ENCODE data around the gene CAND1.

The CAND1 gene

DNA sequence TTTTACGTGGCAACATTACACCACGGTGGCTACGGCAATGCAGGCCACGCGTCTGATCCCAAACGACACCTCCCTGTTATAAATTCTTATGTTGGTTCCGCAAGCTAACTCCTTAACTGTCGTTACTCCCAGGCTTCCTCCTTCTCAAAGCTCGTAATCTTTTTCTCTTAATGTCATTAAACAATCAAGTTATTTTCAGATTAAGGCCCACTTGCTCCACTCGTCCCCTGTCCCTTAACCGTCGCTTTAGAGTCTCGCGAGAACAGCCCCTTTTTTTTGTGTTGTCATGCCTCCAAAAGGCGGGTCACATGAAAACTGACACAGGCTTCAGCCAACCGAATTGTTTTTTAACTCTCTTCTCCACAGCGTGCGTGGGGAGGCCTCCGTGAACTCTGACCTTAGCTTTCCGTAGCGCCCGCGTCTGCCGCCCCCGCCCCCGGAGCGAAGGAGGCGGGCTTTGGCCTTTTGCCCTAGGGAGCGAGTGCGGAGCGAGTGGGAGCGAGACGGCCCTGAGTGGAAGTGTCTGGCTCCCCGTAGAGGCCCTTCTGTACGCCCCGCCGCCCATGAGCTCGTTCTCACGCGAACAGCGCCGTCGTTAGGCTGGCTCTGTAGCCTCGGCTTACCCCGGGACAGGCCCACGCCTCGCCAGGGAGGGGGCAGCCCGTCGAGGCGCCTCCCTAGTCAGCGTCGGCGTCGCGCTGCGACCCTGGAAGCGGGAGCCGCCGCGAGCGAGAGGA is at the start of gene CAND1:
CAND1 (plus strand) TSS at position 463 of the 737 bp plus-strand sequence. CDS start 360 bp downstream, outside the sequence.
- DNase-seq = peak; percentile 97

DNA sequence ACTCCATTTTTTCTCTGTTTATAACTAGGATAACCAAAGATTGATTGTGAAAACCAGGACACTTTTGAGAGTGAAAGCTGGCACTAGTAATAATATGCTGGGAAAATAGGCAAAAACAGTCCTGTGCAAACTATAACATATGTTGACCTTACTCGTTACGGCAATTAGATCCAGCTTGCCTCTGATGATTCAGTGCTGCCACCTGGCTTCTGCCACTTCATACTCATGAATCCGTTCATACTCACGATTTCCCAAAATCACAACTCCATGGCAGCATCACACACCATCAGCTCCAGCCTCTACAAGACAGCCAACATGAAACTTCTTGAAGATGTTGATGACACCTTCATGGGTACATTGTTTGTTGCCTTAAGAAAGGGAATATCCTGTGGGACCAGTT is 49.1 kb upstream of the CAND1 start:
- DNase-seq = no peak

DNA sequence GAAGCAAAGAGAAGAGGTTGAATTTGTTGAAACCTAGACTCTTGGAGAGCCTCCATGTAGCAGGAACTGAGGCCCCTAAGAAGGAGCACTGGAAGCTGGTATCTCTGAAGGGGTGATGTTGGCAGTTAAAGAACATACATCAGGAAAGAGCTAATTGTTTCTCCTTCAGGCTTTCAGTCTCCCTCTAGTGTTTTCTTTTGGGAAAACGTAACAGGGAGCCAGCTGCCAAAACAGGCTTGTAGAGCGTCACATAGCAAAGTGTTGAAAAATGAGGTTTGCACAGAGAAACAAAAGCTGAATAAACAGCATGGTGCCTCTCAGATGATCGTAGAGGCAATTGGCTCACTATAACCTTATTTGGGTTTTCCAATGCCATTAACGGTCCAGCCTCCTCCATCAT is 46.9 kb upstream of the CAND1 start:
- DNase-seq = no peak

DNA sequence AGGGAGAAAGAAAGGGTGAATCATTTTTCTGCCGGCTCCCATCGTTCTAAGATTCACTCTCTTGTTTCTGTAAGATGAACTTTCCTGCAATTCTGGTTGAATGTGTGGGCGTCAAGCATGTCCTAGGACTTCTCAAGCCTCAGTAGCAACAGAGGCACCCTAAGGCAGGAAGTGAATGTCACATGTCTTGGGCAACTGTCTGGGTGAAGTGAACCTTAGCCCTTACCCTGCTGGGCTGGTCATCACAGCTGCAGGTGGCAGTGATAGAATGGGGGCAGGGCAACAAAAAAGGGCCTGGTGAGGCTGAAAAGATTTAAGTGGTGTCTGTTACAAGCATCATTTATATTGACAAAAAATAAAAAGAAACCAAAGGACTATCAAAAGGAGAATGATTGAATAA is 45.9 kb upstream of the CAND1 start:
- no peak for DNase-seq

DNA sequence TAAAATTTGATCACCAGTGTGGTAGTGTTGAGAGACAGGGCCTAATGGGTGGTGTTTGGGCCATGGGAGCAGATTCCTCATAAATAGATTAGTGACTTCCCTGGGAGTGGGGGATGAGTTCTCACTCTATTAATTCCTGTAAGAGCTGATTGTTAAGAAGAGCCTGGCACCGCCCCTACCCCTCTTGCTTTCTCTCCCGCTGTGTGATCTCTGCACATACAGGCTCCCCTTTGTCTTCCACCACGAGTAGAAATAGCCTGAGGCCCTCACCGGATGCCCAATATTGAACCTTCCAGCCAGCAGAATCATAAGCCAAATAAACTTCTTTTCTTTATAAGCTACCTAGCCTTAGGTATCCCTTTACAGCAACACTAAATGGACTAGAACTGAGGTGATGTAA is 31.9 kb upstream of the CAND1 start:
- DNase-seq = no peak

DNA sequence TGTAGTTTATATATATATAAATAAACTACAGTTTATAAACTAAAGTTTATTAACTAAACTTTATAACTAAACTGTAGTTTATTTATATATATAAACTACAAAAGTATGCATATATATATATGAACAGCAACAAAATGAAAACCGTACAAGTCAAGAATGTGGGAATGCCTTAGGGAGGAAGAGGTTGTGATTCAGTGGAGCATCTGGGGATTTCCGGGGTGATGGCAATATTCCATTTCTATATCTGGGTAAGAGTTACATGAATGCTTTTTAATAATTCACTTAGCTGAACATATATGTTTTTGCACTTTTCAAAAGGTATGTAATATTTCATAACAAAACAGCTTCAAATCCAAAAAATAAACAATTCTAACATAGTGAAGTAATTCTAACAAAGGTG is 30.1 kb upstream of the CAND1 start:
- DNase-seq = no peak

DNA sequence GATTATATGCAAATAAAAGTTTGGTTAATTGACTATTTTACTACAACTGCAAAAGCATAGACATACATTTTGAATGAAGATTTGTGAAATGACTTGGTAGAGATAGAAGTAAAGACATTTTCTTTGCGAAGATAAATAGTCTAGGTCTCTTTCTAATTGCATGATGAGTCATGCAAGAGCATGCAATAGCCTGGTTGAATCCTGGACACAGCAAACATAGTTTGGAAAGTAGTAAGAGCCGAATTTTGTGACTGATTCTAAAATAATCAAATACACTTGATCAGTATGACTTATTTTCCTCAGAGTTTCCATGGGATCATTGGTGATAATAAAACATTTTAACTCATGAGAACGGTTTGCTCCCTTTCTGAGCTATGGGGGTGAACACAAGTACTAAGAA is 27.7 kb upstream of the CAND1 start:
- DNase-seq = no peak

DNA sequence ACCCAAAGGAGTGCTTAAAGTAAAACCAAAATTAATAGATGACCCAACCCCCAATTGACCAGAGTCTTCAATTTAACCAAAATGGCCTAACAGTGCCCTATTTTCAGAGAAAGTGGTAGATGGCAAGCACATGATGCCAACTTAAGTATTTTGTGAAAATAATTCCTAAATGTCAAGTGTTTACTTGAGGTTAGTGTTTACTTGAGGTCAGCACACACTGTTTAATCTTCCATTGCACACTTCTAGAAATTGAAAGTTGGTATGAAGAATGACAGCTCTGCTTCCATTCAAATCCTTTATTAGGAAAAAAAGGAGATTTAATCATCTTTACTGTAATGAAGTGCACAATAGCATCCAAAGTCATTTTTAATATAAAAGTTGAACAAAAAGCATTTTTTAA is 25.9 kb upstream of the CAND1 start:
- no peak for DNase-seq

DNA sequence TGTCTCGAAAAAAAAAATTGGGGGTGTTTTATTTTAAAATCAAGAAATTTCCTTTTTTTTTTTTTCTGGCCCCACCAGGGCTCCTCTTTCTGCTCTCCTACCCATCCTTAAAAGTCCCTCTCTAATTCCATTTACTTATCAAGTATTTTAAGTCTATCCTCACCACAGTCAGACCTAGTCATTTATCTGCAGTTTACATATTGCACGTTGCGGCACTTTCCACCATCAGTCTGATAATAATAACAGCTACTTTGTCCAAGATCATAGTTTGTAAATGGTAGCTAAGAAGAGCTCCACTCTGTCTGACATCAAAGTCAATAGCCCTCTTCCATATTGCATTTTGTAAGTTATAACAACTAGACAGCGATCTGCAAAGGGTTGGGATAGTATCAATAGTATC is 23.6 kb upstream of the CAND1 start:
- DNase-seq = no peak

DNA sequence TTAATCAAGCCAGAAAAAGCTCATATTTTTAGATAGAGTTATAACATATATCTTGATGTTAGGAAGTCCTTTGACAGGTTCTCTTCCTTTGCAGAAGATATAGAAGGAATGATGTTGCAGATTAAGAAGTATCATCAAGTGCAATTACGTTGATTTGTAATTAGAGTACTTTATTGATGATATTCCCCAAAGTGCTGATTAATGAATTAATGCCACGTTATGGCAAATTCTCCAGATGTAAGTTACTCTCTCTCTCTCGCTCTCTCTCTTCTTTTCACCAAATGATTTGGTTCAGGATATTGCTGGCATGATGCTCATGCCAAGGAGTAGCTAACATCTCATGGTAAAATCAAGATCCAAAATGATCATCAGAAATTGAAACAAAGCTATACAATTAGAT is 18.1 kb upstream of the CAND1 start:
- no peak for DNase-seq

DNA sequence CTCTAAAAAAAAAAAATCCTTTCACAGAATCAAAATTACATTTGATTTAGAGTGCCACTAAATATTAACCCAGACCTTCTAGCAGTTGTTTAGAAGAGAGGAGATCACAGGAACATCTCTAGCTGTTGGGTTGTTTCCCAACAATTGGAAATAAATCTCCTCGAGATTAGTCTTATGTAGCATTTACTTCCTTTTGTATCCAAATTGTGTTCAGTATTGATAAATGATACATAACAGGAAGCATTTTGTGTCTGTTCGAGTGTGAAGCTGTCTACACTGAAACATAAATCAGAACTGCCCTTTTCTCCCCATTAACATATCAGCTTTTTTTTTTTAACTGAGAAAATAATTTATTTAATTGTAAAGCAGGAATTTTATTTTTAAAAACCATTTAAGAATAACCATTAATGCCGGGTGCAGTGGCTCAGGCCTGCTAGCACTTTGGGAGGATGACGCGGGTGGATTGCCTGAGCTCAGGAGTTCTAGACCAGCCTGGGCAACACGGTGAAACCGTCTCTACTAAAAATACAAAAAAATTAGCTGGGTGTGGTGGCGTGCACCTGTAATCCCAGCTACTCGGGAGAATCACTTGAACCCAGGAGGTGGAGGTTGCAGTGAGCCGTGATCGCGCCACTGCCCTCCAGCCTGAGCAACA is 14.7 kb upstream of the CAND1 start:
- DNase-seq = no peak

DNA sequence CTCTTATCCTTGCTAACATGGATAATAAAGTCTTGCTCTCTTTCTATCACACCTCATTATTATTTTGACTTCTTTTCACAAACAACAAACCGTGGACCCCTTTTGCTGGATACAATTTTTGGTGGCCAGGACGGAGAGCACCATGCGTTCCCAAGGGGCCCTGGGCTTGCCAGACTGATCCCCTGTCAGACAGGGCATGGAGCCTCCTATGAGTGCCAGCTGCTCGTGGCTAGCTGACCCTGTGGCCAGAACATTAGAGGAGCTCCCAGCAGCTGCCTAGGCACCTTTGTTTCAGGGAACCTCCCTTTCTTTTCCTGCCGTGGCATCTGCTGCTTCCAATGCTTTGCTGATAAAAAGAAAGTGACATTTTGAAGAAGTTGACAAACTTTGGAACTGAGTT is 12.5 kb upstream of the CAND1 start:
- no peak for DNase-seq

DNA sequence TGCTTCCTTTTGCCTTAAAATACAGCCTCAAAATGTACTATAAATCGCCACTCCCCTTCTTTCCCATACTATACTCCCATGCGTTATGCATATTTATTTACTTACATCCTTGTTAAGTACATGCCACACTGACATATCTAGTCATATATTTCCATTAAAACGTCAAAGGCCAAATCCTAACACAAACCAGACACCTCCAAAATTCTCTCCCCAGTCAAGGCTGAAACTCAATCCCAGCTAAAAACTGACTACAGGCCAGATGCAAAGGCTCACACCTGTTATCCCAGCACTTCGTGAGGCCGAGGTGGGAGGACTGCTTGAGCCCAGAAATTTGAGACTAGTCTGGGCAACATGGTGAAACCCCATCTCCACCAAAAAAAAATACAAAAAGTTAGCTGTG is 5.7 kb upstream of the CAND1 start:
- no peak for DNase-seq

DNA sequence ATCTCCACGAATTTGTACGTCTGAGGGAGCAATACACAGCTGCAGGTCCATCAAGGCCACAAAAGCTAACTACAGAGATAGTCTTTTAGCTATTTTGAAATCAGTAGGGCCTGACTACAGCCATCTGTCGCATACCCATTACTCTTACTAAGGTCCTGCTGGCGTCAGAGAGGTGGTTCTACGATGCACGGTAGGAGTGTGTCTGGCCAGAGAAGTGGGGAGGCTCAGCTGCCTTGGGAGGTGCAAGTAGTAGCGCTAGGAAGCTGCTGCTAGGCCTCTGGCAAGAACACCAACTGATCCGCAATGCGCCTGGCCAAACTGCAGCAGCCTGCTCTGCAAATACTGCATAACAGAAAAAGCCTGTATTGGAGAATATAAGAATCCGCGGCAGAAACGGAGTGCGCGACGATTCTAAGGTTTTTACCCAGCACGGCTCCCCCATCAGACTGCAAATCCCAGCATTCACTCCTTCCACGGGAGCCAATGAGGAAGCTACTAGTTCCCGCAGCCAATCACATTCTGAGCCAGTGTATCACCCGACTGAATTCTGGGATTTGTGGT is 743 bp upstream of the CAND1 start:
- peak; percentile 95 for DNase-seq

DNA sequence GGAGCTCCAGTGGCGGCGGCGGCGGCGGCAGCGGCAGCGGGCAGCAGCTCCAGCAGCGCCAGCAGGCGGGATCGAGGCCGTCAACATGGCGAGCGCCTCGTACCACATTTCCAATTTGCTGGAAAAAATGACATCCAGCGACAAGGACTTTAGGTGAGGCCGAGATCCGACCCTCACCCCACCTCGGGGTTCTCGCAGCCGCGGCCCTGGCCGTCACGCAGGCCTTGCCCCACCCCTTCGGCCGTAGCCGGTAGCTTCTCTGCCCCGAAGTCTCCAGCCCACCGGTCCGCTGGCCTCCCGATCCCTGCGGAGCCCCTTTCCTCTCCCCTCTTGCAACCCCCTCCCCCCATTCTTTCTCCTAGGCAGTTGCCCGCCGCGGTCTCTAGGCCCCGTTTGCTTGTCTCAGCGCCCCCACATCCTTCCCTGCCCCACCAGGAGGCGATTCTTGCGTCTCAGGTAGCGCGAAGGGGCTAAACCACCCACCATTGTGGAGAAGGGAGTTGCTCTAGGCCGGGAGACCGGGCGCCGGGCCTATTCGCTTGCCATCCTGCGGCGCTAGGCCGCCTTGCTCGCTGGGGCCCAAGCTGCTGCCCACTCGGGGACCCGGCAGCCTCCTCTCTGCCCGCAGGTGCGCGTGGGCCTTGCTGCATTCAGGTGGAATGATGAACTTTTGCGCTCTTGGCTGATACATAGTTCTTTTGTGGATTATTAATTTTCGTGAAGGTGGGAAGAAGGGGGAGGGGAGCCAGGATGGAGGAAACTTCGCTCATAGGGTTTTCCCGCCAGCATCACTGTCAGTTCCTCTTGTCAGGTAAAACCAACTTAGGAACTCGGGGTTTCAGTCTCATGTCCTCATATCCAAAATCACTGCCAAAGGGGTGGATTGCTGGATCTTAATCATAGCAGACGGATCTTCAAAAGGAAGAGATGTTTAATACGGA is 745 bp downstream of the CAND1 start:
- peak; percentile 33 for DNase-seq

DNA sequence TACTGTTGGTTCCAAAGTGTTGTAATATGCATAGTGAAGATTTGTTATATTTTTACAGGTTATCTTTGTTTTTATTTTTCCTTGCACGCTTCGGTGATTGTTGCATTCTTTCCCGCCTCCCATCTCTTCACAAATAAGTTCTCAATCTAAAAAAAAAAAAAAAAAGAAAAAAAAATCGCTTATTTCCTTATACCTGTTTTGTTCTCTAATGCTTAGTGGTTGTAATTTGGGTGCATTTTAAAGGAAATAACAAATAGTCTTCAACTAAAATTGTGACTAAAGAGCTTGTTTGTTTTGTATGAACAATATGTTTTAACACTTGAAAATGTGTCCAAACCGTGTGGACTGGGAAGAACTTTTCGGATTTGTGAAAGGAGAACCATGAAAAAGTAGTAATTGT is 1.5 kb downstream of the CAND1 start:
- DNase-seq = no peak

DNA sequence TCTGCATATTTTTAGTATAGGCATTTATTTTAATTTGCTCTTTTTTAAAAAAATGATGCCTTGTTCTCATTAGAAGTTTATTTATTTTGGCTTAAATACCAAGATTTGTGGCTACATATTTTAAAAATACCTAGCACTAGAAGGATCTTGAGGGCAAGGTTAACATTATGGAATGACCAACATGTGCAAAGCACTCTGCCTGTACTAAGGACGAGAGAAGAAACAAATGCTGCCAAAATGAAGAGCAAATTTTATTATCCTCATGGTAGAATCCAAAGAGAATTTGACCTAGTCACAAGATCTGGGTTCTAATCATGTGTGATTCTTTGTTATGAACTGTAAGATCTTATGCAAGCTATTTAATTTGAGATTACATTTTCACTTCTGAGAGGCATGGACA is 2.8 kb downstream of the CAND1 start:
- DNase-seq = no peak

DNA sequence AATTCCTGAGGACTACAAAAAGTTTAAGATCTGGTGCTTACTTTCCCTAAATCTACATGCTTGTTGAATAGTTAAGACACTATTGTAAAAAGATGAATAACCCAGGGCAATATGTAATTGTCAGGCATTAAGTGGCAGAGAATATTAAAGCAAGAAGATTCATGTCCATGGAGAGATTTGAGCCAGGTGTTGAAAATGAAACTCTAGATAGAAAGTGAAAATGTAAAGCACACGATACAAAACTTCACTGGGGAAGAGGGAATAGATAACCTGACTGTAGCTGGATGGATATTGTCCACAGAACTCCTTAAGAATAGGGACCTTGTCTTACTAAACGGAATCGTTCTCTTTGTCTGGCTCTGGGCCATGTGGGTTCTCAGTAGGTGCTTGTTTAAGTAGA is 5.0 kb downstream of the CAND1 start:
- DNase-seq = no peak

DNA sequence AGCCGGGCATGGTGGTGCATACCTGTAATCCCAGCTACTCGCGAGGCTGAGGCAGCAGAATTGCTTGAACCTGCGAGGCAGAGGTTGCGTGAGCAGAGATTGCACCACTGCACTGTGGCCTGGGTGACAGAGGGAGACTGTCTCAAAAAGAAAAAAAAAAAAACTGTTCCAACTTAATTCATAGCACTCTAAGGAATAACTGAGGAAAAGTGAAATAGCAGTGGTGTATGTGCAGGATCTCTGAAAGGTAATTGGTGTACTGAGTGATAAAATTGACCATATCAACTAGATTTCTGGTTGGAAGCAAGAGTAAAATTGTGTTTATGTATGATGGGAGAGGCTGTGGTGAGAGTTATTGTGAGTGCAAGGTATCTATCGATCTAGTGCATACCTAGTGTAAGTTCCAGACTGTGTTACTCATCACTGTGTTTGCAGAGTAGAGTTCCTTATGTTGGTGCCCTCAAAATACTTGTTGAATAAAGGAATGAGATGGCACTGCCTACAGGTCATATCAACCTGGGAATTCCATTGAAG is 6.3 kb downstream of the CAND1 start:
- no peak for DNase-seq

DNA sequence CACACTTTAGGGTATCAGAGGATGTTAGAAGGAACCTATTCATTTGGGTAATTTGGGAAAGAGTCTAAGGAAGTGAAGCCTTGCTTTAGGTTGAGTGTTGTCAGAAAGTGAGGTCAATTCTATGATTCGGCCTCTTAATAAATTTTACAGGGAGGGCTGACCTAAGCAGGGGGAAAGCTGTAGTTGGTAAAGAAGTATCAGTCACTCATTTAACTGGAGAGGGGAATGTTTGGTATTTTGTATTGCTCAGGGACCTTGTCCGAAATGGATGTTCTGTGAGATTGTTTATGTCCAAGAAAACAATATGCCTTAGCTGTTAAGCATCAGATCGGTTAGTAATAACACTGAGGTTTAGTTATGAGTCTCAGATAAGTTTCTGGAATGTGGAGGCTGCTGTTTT is 7.3 kb downstream of the CAND1 start:
- DNase-seq = no peak

DNA sequence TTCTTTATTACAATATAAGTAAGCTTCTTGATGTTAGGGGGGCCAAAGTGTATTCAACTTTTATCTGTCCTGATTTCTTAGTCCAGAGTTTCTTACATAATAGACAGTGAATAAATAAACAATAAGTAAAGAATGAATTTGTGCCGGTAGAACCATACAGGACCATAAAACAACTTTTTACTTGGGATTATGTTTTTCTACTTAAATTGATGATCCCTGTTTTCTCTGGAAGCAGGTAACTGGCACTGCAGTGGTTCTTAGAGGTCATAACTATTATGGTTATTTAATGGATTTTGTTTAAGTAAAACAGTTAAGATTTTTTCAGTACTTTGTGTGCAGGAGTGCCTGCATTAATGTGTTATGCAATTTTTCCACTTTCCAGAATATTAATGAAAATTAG is 10.5 kb downstream of the CAND1 start:
- no peak for DNase-seq

DNA sequence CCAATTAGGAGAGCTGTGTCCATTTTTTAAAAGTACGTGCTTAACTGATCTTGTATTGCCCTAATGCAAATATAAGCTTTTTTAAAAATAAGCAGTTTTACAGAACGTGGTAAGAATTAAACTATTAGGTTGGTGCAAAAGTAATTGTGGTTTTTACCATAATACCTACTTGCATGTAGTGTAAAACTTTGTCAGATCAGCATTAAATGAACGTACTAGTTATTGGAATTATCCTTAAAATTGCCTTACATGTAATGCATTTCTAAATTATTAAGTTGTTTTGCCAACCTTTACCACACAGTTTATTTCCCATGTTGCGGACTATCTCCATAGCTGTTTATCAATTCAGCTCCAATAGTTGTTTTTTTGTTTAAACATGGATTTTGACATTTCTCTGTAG is 10.9 kb downstream of the CAND1 start:
- no peak for DNase-seq

DNA sequence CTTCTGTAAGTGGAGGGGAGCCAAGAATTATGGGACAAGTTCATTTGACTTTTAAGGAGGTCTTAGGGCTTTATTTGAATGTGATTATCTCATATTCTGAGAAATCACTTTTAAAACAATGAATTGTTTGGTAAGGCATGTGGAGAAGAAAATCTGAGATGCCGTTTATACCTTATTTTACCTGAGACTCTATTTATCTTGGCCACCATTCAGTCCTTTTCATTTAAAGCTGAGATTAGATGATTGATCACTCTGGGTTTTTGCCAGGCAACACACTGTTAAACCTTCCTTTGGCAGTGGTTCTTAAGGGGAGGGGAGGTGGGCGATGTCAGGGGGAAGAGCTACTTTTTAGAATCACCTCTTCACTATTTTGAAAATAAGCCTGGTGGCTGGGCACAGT is 11.4 kb downstream of the CAND1 start:
- DNase-seq = no peak
